ENCODE data around the gene OR10D3. TPM values are rescaled to one million over a fixed set of nuclear protein-coding genes. Genes with fewer than 3 reads are reported as not detected.

OR10D3 gene
- total and polyA plus RNA-seq, 7 donors, result not detected

- 81 to 92% (median 83%) methylated on average over 7 of the region's 7 CpGs for WGBS, 3 donors
- no peak for ATAC-seq
- Histone ChIP-seq H3K27ac (no peak overlapping the region), H3K36me3 (ENCODE audit: insufficient read depth in 1 of 2, low read depth in 1 of 2) (no peaks in the 10 kb centered on the region), H3K9me3 (no peaks in the 10 kb centered on the region), H3K4me1 (no peaks in the 10 kb centered on the region), H3K27me3 (ENCODE audit: insufficient read depth in 3 of 3, low read length in 2 of 3) (no peaks in the 10 kb centered on the region), H3K4me3 (no peak overlapping the region)
- intact Hi-C loops (cut with DNase I), result no loop called here
- no peak for TF ChIP-seq CTCF (IDR thresholded peaks at IDR 0.05)
- DNase-seq, result no peak
These were observed 15.8 kb downstream of the OR10D3 start for GRCh38 chr11:124198897-124199296.

- DNase-seq, result no peak
These were observed 16.6 kb downstream of the OR10D3 start for GRCh38 chr11:124199702-124200101.

GRCh38 chr11:124200671-124201070 lies 17.5 kb downstream of the OR10D3 start:
- intact Hi-C loops (cut with DNase I), result no loop called here
- H3K4me1 ChIP-seq, result no peaks in the 10 kb centered on the region
- H3K27ac ChIP-seq, result no peak overlapping the region
- no peaks in the 10 kb centered on the region for H3K36me3 ChIP-seq (ENCODE audit: insufficient read depth in 1 of 2, low read depth in 1 of 2)
- WGBS, 3 donors, result 91 to 96% (median 92%) methylated on average over 16 of the region's 16 CpGs
- no peak for TF ChIP-seq CTCF (IDR thresholded peaks at IDR 0.05)
- H3K27me3 ChIP-seq (ENCODE audit: insufficient read depth in 3 of 3, low read length in 2 of 3), result no peaks in the 10 kb centered on the region
- ATAC-seq (no peak), DNase-seq (no peak)
- no peaks in the 10 kb centered on the region for H3K9me3 ChIP-seq
- no peak overlapping the region for H3K4me3 ChIP-seq

More at GRCh38 chr11:124199702-124200101, 16.6 kb downstream of the OR10D3 start:
- no peak for TF ChIP-seq CTCF (IDR thresholded peaks at IDR 0.05)
- Histone ChIP-seq H3K4me1 (no peaks in the 10 kb centered on the region), H3K9me3 (no peaks in the 10 kb centered on the region), H3K4me3 (no peak overlapping the region), H3K27ac (no peak overlapping the region), H3K27me3 (ENCODE audit: insufficient read depth in 3 of 3, low read length in 2 of 3) (no peaks in the 10 kb centered on the region), H3K36me3 (ENCODE audit: insufficient read depth in 1 of 2, low read depth in 1 of 2) (no peaks in the 10 kb centered on the region)
- intact Hi-C loops (cut with DNase I), result no loop called here
- 57 to 71% (median 62%) methylated on average over 1 of the region's 1 CpG for WGBS, 3 donors
- ATAC-seq, result no peak

GRCh38 chr11:124202951-124203350 lies 19.8 kb downstream of the OR10D3 start:
- ATAC-seq, result no peak
- intact Hi-C loops (cut with DNase I), result no loop called here
- no peak for DNase-seq
- Histone ChIP-seq H3K36me3 (ENCODE audit: insufficient read depth in 1 of 2, low read depth in 1 of 2) (no peaks in the 10 kb centered on the region), H3K4me3 (no peak overlapping the region), H3K9me3 (no peaks in the 10 kb centered on the region), H3K27ac (no peak overlapping the region), H3K4me1 (no peaks in the 10 kb centered on the region), H3K27me3 (ENCODE audit: insufficient read depth in 3 of 3, low read length in 2 of 3) (no peaks in the 10 kb centered on the region)
- no peak for TF ChIP-seq CTCF (IDR thresholded peaks at IDR 0.05)
- 23 to 31% (median 24%) methylated on average over 3 of the region's 3 CpGs for WGBS, 3 donors

GRCh38 chr11:124204008-124204407 lies 20.9 kb downstream of the OR10D3 start:
- no peak overlapping the region for H3K4me3 ChIP-seq
- no peaks in the 10 kb centered on the region for H3K36me3 ChIP-seq (ENCODE audit: insufficient read depth in 1 of 2, low read depth in 1 of 2)
- no peaks in the 10 kb centered on the region for H3K9me3 ChIP-seq
- WGBS, 3 donors, result 80 to 86% (median 81%) methylated on average over 5 of the region's 5 CpGs
- H3K4me1 ChIP-seq, result no peaks in the 10 kb centered on the region
- ATAC-seq, result no peak
- intact Hi-C loops (cut with DNase I), result no loop called here
- TF ChIP-seq CTCF (IDR thresholded peaks at IDR 0.05), result no peak
- no peak overlapping the region for H3K27ac ChIP-seq
- DNase-seq, result no peak
- H3K27me3 ChIP-seq (ENCODE audit: insufficient read depth in 3 of 3, low read length in 2 of 3), result no peaks in the 10 kb centered on the region
